22Rv1 (cell line): ENCODE data around the gene DHRS3.

ENCODE experiments used
- H3K27ac ChIP-seq: fragments of 450-650 bp; 2 replicates; pipeline ENCODE4 v1.5.1; 2017
- CTCF ChIP-seq: fragments of 450-650 bp; IDR thresholded peaks from 2 replicates; pipeline ENCODE4 v1.5.1; 2017; ENCODE audit warnings: mild to moderate bottlenecking
- ZFX ChIP-seq: fragments of 450-650 bp; IDR thresholded peaks from 2 replicates; pipeline ENCODE4 v1.6.1; 2017; ENCODE audit warnings: antibody characterized with exemption, borderline replicate concordance

DHRS3 gene

GRCh38 chr1:12543740-12544154, 74.3 kb downstream of the DHRS3 start:
- TF ChIP-seq CTCF (no peak), ZFX (no peak)
- no peak overlapping the region for H3K27ac ChIP-seq

- TF ChIP-seq ZFX: no peak
- no peak for TF ChIP-seq CTCF
- H3K27ac ChIP-seq: no peak overlapping the region
These were observed 75.1 kb downstream of the DHRS3 start for GRCh38 chr1:12542616-12543592.

GRCh38 chr1:12542138-12542465, 75.9 kb downstream of the DHRS3 start:
- TF ChIP-seq CTCF (no peak), ZFX (no peak)
- H3K27ac ChIP-seq: no peak overlapping the region

GRCh38 chr1:12541274-12542137, 76.5 kb downstream of the DHRS3 start:
- no peak overlapping the region for H3K27ac ChIP-seq
- TF ChIP-seq CTCF (no peak), ZFX (no peak)

GRCh38 chr1:12540580-12541273, 77.3 kb downstream of the DHRS3 start:
- H3K27ac ChIP-seq: no peak overlapping the region

More at GRCh38 chr1:12540580-12541273, 77.3 kb downstream of the DHRS3 start:
- TF ChIP-seq ZFX (no peak), CTCF (no peak)
